KOPT-K1 (cell line): Measurements from ENCODE around the gene TFRC.
"Not testable (repeated sequence)": the region's sequence is repeated elsewhere in the genome, so short reads cannot be mapped to it uniquely, and the experiment has no call there.

Experiments used
- H3K27ac ChIP-seq: fragments of 200-600 bp; sonication (generic); 2 replicates; pipeline ENCODE4 v1.5.1; 2016; ENCODE audit warnings: antibody characterized with exemption, mild to moderate bottlenecking, low read depth, low read length; ENCODE audit not compliant: poor library complexity, severe bottlenecking
- H3K36me3 ChIP-seq: fragments of 200-600 bp; sonication (generic); 2 replicates; pipeline ENCODE4 v1.5.1; 2017; ENCODE audit warnings: antibody characterized with exemption, mild to moderate bottlenecking, low read length, moderate library complexity; ENCODE audit not compliant: insufficient read depth
- H3K9me3 ChIP-seq: fragments of 200-600 bp; sonication (generic); 2 replicates; pipeline ENCODE4 v1.5.1; 2017; ENCODE audit warnings: antibody characterized with exemption, low read length, mild to moderate bottlenecking; ENCODE audit not compliant: insufficient read depth, poor library complexity, severe bottlenecking

TFRC gene

GRCh38 chr3:196044513-196044912 lies 37.4 kb downstream of the TFRC start:
- Histone ChIP-seq H3K27ac (no peak overlapping the region), H3K9me3 (no peaks in the 10 kb centered on the region), H3K36me3 (peaks cover 72% of the 10 kb centered on the region)

DNA sequence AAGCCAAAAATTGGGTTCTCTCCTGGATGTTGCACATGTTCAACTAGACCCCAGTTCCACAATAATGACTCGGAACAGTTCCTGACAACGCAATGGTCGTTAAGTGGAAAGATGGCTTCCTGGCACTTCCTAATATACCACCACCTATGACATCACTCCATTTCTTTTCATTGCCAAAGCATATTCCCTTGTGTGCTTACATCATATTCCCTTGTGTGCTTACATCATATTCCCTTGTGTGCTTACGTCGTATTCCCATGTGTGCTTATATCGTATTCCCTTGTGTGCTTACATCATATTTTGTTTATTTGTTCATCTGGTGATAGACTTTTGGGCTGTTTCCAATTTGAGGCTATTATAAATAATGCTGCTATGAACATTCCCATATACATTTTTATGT lies 39.2 kb downstream of the TFRC start:
- H3K27ac ChIP-seq = no peak overlapping the region
- H3K9me3 ChIP-seq = no peaks in the 10 kb centered on the region
- H3K36me3 ChIP-seq = peaks cover 54% of the 10 kb centered on the region

DNA sequence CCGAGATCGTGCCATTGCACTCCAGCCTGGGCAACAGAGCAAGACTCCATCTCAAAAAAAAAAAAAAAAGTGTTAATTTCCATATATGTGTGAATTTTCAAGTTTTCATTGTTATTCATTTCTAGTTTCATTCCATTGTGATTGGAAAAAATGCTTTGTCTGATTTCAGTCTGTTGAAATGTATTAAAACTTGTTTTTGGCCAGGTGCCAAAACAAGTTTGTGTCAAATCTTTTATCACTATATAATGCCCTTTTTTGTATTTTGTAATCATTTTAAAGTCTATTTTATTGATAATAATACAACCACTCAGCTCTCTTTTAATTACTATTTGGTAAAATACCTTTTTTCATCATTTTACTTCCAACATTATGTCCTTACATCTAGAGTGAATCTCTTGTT lies 42.5 kb downstream of the TFRC start:
- Histone ChIP-seq H3K27ac (no peak overlapping the region), H3K36me3 (peaks cover 22% of the 10 kb centered on the region), H3K9me3 (no peaks in the 10 kb centered on the region)

- not testable (repeated sequence) for H3K27ac ChIP-seq, H3K9me3 ChIP-seq
Observed at GRCh38 chr3:196026059-196026458, 55.8 kb downstream of the TFRC start.

DNA sequence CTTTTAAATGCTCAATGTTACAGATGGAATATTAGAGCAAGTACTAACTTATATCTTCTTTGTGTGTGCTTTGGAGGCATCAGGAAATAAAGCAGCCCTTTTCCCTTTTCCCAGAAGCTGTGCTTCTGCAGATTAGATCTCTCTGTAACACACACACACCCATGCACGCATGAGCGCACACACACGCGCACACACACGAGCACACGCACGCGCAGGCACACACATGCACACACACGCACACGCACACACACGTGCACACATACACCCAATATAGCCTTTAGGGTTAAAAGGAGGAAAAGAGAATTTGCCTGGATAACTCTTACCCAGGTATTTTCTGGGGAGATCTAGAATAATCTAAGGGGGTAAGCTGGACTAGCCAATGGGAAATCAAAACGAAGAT lies 56.9 kb downstream of the TFRC start:
- Histone ChIP-seq H3K27ac (no peak overlapping the region), H3K36me3 (no peaks in the 10 kb centered on the region), H3K9me3 (no peaks in the 10 kb centered on the region)

More at GRCh38 chr3:196026059-196026458, 55.8 kb downstream of the TFRC start:
- H3K36me3 ChIP-seq = not testable (repeated sequence)

GRCh38 chr3:196023947-196024346 lies 57.9 kb downstream of the TFRC start:
- H3K36me3 ChIP-seq = no peaks in the 10 kb centered on the region
- H3K27ac ChIP-seq = no peak overlapping the region
- no peaks in the 10 kb centered on the region for H3K9me3 ChIP-seq

DNA sequence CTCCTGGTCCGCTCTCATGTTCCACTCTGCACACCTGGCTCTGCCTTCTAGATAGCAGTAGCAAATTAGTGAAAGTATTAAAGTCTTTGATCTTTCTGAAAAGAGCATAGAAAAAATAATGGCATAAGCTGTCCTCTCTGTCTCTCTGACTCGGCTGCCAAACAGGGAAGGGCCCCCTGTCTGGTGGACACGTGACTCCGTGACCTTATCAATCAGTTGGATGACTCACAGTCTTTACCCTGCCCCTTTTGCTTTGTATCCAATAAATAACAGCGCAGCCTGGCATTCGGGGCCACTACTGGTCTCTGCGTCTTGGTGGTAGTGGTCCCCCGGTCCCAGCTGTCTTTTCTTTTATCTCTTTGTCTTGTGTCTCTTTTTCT lies 59.4 kb downstream of the TFRC start:
- not testable (repeated sequence) for H3K9me3 ChIP-seq, H3K27ac ChIP-seq

GRCh38 chr3:196020373-196020772 lies 61.5 kb downstream of the TFRC start:
- no peak overlapping the region for H3K27ac ChIP-seq
- no peaks in the 10 kb centered on the region for H3K9me3 ChIP-seq
- no peaks in the 10 kb centered on the region for H3K36me3 ChIP-seq

More for the DNA sequence above, 59.4 kb downstream of the TFRC start:
- H3K36me3 ChIP-seq = not testable (repeated sequence)

DNA sequence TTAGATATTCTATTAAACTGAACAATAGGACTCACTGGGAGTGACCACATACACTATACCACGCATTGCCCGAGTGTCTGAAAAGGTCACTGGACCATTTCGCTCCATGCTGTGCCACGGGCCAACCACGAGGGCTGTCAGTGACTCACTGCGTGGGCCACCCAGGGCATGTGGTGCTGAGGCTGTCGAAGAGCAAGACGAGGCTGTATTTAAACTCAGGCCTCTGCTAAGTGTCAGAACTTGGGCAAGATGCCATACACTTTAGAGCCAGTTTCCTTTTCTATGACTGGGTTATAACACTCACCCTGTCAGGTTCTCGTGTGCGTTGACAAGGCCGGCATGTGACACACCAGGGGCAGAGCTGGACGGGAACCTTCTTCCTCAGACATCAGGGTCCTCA lies 62.3 kb downstream of the TFRC start:
- H3K9me3 ChIP-seq, H3K27ac ChIP-seq: not testable (repeated sequence)

GRCh38 chr3:196018159-196018558 lies 63.7 kb downstream of the TFRC start:
- H3K9me3 ChIP-seq, H3K36me3 ChIP-seq, H3K27ac ChIP-seq: not testable (repeated sequence)

More for the DNA sequence above, 62.3 kb downstream of the TFRC start:
- H3K36me3 ChIP-seq = not testable (repeated sequence)

DNA sequence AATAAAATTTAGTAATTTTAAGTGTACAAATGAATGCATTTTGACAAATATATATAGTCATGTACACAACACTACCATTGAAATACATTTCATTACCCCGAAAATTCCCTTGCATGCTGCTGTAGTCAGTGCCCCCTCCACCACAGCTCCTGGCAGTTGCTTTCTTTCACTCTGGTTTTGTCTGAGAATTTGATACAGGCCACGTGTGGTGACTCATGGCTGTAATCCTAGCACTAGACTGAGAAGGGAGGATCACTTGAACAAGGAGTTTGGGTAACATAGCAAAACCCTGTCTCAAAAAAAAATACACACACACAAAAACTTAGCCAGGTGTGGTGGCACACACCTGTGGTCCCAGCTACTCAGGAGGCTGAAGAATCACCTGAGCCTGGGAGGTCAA lies 65.4 kb downstream of the TFRC start:
- Histone ChIP-seq H3K9me3 (no peaks in the 10 kb centered on the region), H3K27ac (no peak overlapping the region), H3K36me3 (no peaks in the 10 kb centered on the region)

GRCh38 chr3:196016059-196016458 lies 65.8 kb downstream of the TFRC start:
- H3K36me3 ChIP-seq = no peaks in the 10 kb centered on the region
- no peaks in the 10 kb centered on the region for H3K9me3 ChIP-seq
- H3K27ac ChIP-seq = no peak overlapping the region

- Histone ChIP-seq H3K27ac (no peak overlapping the region), H3K9me3 (peaks cover 4% of the 10 kb centered on the region), H3K36me3 (no peaks in the 10 kb centered on the region)
Observed at GRCh38 chr3:196013587-196014487, 68.1 kb downstream of the TFRC start.

DNA sequence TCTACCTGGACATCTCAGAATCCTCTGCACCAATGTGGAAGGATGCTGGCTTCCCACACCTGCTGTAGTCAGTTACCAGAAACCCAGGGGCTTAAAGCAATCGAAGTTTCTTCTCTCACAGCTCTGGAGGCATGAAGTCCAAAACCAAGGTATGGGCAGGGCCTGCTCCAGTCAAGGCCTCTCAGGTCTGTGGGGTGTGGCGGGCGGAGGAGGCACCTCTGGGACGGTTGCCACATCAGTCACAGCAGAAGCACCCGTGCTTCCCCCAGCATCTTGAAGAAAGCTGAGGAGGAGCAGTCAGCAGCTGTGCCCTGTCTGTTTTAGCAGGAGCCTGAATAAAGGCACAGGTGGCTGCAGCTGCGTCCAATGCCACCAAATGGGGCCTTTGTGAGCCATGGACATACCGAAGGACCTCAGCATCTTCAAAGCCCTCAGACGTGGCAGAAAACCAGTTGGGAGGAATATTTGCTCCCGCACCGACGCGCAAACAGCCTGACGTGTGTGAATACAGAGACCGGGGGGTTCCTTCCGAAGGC lies 68.9 kb downstream of the TFRC start:
- Histone ChIP-seq H3K27ac (no peak overlapping the region), H3K36me3 (no peaks in the 10 kb centered on the region), H3K9me3 (peaks cover 4% of the 10 kb centered on the region)

DNA sequence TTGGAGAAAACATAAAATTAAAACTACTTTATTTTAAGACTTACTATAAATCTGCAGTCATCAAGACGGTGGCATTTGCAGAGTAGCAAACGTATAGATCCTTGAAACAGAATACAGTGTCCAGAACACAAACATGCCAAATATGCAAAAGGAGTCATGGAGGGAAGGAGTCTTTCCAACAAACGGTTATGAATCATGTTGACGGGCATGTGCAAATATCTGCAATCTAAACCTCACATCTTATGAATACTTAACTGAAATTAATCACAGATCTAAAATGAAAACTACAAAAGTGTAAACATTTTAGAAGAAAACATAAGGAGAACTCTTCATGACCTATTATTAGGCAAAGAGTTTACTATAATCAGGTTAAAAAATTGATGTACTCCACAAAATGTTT lies 69.4 kb downstream of the TFRC start:
- Histone ChIP-seq H3K27ac (no peak overlapping the region), H3K9me3 (peaks cover 4% of the 10 kb centered on the region), H3K36me3 (no peaks in the 10 kb centered on the region)

DNA sequence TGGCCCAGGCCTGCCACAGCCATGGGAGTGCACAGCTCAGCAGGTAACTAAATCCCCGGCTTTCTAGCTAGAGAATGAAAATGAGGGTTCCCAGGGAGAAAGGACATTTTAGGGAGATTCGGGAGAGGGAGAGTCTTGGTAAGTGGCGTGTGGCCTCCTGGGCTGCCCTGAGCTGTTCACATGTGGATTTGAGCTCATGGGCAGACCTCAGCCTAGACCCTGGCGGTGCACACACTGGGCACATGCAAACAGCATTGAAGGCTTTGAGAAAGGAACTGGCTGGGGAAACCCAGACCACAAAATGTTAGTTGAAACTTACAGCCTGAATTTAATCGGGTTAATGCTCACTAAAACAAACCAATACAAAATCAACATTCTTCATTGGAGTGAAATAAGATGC lies 72.4 kb downstream of the TFRC start:
- Histone ChIP-seq H3K9me3 (peaks cover 4% of the 10 kb centered on the region), H3K36me3 (no peaks in the 10 kb centered on the region), H3K27ac (no peak overlapping the region)
